Fibroblast of skin of right quadriceps (primary cell): ENCODE results near the gene DAZAP1.
A peak's percentile ranks its signal among the peaks of the same experiment; 100 is the strongest.
"Not testable (repeated sequence)": the region's sequence is repeated elsewhere in the genome, so short reads cannot be mapped to it uniquely, and the experiment has no call there.

ENCODE experiments used
- DNase-seq: peaks from one replicate; pipeline ENCODE4 v3.0.0-alpha.2; 2013

The DAZAP1 gene

DNA sequence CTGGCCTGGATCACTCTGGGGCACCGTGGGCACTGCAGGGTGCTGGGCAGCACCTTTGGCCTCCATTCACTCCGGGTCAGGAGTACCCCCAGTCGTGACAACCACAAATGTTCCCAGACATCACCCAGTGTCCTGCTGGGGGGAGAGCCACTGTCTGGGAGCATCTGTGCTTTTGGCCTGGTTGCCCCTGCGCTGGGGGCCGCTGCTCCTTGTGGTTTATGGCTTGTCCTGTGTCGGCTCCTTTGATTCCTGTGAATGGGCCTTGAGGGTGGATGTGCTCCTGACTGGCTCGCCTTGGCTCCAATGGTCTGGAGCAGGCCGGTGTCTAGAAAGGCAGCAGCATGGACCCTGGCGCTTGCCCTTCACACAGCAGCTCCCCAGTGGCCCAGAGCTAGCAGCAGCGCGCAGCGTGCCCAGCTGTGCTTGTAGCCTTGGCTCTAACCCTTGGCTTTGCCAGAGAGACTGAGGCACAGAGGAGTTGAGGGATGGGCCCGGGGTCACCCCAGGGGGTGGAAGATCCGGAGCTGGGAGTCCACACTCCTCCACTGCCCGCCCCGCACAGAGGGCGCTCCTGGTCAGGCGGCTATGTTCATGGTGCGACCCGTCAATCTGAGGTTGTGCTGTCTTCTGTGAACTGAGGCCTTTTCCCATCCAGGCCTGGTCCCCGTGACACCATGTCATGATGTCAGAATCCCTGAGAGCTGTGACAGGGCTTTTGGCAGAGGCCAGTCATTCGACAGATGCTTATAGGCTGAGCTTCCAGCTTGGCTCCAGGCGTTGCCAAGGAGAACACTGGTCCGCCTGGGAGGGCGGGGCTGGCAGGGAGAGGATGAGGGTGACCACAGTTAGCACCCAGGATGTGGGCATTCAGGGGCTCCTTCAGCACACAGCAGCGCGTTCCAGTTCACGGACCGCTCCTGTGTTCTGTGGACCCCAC, 4.1 kb downstream of the DAZAP1 start:
- no peak for DNase-seq

DNA sequence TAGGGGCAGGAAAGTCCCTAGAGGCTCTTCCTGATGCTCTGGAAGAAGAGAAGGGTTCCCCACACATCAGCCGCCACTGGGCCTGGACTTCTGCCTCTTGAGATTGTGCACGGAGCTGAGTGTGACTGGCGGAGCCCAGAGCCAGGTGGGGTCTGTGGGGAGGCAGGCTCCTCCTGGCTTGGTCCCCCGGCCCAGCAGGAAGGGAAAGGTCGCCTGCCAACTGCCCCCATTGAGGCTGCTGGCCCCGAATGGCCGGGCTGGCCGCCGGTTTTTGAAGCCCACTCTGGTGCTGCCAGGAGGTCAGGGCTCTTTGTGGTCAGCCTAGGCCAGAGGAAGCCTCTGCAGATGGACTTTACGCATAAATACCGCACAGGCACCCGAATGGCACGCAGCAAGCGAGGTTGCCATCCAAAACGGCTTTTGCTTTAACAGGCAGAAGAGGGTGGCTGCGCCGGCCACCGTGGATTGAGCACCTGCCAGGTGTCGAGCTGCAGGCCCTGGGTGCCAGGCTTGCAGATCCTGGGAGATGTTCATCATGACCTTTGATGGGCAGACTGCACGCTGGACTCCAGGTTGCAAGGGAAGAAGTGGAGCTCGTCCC, 5.0 kb downstream of the DAZAP1 start:
- no peak for DNase-seq

DNA sequence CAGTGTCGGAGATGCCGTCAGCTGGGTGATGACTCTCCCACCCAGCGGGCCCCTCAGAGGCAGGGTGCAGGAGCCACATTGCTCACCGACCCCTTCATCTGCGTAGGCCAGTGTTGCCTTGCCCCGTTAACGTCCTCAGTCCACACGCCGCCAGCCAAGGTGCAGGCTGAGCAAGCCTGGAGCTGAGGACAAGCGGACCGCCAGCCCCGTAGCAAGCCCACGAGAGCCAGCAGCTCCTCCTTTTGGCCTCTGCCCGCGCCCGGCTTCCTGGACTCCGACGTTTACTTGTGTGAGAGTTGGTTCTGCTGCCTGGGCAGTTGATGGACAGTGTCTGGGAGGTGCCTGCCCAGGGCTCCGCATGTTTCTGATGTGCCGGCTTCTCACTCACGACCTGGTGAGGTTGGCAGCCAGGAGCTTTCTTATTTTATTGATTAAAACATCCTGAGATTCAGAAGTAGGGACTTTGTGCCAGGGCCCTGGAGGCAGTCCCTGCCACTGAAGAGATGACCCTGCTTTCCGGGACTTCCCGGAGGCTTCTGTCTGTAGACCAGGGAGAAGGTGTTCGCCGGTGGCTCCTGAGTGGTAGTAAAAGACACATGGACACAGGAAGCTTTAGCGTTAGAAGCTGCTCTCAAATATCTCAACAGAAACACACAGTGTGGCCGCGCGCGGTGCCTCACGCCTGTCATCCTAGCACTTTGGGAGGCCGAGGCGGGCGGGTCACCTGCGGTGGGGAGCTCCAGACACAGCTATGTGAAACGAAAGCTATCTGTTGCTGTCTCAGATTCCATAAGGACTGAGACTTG, 5.8 kb downstream of the DAZAP1 start:
- DNase-seq, result no peak

DNA sequence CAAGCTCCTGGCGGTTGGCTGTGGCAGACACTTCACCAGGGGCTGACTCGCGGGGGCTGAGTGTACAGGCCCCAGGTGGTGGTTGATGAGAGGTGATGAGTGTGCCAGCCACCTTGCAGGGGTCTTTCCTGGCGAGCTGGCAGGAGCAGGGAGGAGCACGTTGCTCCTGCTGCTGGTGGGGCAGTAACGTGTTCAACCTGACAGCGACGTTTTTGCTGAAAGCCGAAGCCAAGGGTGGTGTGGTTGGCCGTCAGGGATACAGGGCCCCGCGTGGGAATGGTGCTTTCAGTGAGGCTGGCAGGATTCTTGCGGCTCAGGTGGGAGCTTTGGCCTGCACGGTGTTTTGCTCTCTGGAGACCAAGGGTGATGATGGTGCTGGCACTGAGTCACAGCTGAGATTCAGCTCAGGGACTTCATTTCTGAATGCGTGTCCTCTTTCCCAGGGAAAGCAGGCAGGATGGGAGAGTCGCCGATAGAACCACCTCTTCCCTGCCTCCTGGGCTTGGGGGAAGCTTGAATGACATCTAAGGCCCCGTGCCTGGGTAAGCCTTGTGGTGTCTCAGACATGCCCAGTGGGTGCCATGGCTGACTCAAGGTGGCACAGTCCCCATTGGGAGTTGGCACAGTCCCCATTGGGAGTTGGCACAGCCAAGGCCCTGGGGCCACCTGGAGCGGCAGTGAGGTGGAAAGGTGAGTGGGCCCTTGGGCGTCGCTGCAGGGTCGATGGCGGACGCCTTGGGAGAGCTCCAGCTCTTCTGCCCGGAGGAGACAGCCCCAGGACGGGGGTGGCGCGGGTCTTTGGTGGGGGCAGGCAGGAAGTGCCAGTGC, 8.8 kb downstream of the DAZAP1 start:
- DNase-seq, result no peak

GRCh38 chr19:1417145-1417544, 9.8 kb downstream of the DAZAP1 start:
- peak; percentile 56 for DNase-seq

- DNase-seq, result no peak
Measured at GRCh38 chr19:1417681-1418495, 10.5 kb downstream of the DAZAP1 start.

DNA sequence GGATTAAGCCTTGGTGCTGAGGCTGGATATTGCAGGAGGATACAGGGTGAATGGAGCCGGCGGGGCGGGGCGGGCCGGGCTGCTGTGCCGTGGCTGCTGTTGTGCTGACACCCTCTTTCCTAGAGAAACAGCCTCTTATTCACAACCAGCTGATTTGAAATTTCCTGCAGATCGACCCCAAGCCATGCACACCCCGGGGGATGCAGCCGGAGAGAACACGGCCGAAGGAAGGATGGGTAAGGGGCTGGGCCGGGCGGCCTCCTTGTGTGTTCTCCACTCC, 11.1 kb downstream of the DAZAP1 start:
- no peak for DNase-seq

GRCh38 chr19:1418951-1419738, 11.8 kb downstream of the DAZAP1 start:
- DNase-seq, result no peak

DNA sequence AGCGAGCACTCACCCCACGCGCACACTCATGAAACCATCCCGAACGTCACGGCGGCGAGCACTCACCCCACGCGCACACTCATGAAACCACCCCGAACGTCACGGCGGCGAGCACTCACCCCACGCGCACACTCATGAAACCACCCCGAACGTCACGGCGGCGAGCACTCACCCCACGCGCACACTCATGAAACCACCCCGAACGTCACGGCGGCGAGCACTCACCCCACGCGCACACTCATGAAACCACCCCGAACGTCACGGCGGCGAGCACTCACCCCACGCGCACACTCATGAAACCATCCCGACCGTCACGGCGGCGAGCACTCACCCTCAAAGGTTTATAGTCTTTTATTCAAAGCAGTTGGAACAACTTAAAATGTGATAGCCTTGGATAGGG, 12.7 kb downstream of the DAZAP1 start:
- not testable (repeated sequence) for DNase-seq

GRCh38 chr19:1420590-1420989, 13.2 kb downstream of the DAZAP1 start:
- no peak for DNase-seq

DNA sequence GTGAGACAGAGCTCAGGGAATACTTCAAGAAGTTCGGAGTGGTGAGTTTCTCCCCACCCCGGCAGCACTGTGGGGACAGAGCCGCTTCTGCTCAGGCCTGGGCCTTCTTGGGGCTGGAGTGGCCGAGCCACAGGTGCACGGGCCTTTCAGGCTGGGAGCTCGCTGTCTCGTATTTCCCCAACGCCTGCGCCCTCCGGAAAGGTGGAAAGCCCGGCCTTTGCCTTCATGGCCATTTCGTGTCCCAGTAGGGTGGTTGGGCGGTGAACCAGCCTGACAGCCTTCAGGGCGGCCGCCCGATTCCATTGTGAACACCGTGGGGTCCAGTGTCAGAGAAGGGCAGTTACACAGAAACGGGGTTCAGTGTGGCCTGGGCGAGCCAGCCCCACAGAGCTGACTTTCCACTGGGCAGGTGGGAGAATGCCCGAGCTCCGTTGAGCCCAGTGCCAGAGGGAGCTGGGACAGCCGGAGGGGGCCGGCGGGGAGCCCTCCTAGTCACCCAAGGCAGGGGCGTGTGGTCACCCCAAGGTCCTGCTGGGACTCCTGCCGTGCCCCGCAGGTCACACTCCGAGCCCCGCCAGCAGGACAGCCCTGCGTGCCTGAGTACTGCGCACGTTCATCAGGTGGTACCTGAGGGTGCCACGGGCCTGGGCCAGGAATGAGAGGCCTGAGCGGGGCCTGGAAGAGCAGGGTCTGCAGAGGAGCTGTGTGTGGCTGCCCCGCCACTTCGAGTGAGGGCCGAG, 14.0 kb downstream of the DAZAP1 start:
- no peak for DNase-seq

DNA sequence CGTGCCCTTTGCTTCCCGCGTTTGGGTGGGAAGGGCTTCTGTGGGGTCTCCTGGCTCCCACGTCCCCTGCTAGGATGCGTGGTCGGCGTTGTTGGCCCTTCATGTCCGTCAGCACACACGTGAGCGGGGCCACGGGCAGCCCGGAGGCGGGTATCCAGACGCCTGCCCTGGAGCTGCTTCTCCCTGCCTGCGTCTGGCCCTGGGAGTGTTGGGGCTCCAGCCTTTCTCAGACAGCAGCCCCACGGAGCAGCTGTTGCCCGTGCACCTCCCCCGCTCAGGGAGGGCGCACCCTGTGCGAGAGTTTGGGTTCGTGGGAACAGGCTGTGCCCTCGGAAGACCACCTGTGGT, 14.5 kb downstream of the DAZAP1 start:
- DNase-seq, result no peak

DNA sequence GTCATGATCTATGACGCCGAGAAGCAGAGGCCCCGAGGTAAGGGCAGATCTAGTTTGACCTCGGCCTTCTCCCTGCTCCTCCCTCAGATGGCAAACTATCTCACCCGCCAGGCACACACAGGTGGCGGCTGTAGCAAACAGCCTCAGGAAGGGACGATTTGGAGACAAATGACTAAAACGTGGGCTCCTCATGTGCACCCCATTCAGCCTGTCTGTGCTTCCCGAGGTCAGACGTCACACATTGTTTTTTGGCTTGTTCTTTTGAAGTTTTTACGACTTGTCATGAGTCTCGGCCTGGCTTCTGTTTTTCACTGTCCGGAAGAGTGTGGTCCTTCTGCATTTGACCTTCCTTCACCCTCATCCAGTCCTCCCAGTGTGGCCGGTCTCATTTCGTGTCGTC, 15.0 kb downstream of the DAZAP1 start:
- DNase-seq, result no peak

DNA sequence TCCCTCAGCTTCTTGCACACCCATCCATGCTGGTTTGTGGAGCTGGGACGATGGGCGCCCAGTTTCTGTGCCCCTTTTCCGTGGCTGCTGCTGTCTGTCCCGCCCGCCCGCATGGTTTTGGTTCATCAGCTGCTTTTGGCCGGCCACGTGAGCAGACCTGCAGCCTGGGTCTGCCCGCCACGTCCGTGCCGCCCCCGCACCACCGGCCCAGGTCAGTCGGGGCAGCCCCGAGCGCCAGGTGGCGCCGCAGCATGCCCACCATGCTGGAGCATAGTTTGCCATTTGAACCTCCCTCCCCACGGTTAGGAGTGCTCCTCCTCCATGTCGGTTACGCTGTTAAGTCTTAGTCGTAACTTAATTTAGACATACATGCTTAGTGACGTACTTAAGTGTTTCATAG, 15.6 kb downstream of the DAZAP1 start:
- DNase-seq, result no peak

GRCh38 chr19:1423436-1424191, 16.2 kb downstream of the DAZAP1 start:
- no peak for DNase-seq

DNA sequence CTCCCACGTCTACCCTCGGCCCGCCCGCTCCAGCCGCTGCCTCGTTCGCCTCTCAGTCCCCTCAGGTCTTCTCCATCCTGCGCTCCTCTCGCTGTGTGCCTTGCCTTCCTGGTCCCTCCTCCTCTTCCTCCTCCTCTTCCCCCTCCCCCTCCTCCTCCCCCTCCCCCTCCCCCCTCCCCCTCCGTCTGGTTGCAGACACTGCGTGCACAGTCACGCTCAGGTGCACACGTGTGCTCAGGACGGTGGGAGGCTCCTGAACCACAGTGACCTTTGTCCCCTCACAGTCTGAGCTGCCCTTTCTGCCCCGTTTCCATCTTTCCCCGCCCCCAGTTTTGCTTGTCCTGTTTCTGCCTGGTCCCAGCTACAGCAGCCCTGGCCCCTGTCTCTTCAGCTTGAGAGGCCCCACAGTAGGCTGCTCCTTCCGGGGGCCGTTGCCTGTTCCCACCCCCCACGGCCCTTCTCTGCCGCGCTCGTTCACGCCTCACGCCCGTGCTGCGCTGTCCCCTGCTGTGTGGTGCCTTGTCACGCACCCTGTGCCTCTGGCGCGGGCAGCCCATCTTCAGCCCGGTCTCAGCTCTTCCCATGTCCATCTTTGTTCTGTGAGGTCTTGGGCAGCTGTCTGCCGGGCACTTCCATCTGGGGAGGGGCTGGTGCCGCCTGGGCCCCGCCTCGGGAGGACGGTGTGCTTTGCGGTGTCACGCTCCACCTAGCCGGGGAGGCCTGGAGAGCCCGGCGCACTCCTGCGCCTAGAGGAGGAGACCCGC, 17.0 kb downstream of the DAZAP1 start:
- DNase-seq, result no peak

GRCh38 chr19:1425102-1425837, 17.9 kb downstream of the DAZAP1 start:
- DNase-seq, result peak; percentile 42

GRCh38 chr19:1425902-1426301, 18.5 kb downstream of the DAZAP1 start:
- no peak for DNase-seq
